HG02870 (cell line): ENCODE results near the gene GPC6.

ENCODE experiments used
- ATAC-seq: cut with Tn5 transposase; IDR thresholded peaks from one replicate; pipeline ENCODE4 v1.9.1; 2021; ENCODE audit warnings: mild to moderate bottlenecking, moderate library complexity; ENCODE audit not compliant: unreplicated experiment

GPC6 gene

GRCh38 chr13:94352057-94352456 lies 1125.5 kb downstream of the GPC6 start:
- ATAC-seq = no peak

- ATAC-seq = no peak
These were observed 1126.6 kb downstream of the GPC6 start for GRCh38 chr13:94353167-94353710.

- ATAC-seq = no peak
These were observed 1133.3 kb downstream of the GPC6 start for GRCh38 chr13:94359875-94360274.

- ATAC-seq = peak; percentile 99
These were observed 1135.9 kb downstream of the GPC6 start for GRCh38 chr13:94362411-94362909.

GRCh38 chr13:94366677-94367076 lies 1140.1 kb downstream of the GPC6 start:
- no peak for ATAC-seq

GRCh38 chr13:94369972-94370436 lies 1143.4 kb downstream of the GPC6 start:
- no peak for ATAC-seq

- ATAC-seq = no peak
These were observed 1145.2 kb downstream of the GPC6 start for GRCh38 chr13:94371855-94372254.

- no peak for ATAC-seq
These were observed 1155.9 kb downstream of the GPC6 start for GRCh38 chr13:94382517-94382916.

- ATAC-seq = no peak
These were observed 1156.4 kb downstream of the GPC6 start for GRCh38 chr13:94382960-94383359.

GRCh38 chr13:94384231-94384905 lies 1157.8 kb downstream of the GPC6 start:
- no peak for ATAC-seq

- ATAC-seq = no peak
These were observed 1160.4 kb downstream of the GPC6 start for GRCh38 chr13:94387047-94387446.

- no peak for ATAC-seq
These were observed 1163.2 kb downstream of the GPC6 start for GRCh38 chr13:94389604-94390351.

GRCh38 chr13:94390881-94391280 lies 1164.3 kb downstream of the GPC6 start:
- no peak for ATAC-seq

GRCh38 chr13:94394723-94395122 lies 1168.1 kb downstream of the GPC6 start:
- no peak for ATAC-seq

- ATAC-seq = no peak
These were observed 1169.3 kb downstream of the GPC6 start for GRCh38 chr13:94395860-94396259.

GRCh38 chr13:94399812-94400211 lies 1173.2 kb downstream of the GPC6 start:
- ATAC-seq = no peak

- no peak for ATAC-seq
These were observed 1174.3 kb downstream of the GPC6 start for GRCh38 chr13:94400874-94401273.

GRCh38 chr13:94408314-94409036 lies 1181.9 kb downstream of the GPC6 start:
- ATAC-seq = no peak

GRCh38 chr13:94411747-94412146 lies 1185.1 kb downstream of the GPC6 start:
- no peak for ATAC-seq

GRCh38 chr13:94412870-94413597 lies 1186.4 kb downstream of the GPC6 start:
- no peak for ATAC-seq

- ATAC-seq = no peak
These were observed 1187.0 kb downstream of the GPC6 start for GRCh38 chr13:94413598-94413944.
